Vagina (tissue), 2 donors: ENCODE results near the gene SUMO3.

Experiments
- POLR2A ChIP-seq, 2 donors: fragments of 450-650 bp; IDR thresholded peaks; one replicate each; pipeline ENCODE4 v1.6.1; 2017; ENCODE audit warnings: antibody characterized with exemption in 2 of 2, mild to moderate bottlenecking in 2 of 2, moderate library complexity in 2 of 2
- TF ChIP-seq, protein P1 (sequence below), 3 experiments: fragments of 450-650 bp in 2 of 3; fragments of 200-600 bp in 1 of 3; sonication (generic) in 1 of 3; IDR thresholded peaks; one replicate each; pipeline ENCODE4 v1.5.1; 2017 to 2019; ENCODE audit warnings: antibody characterized with exemption in 3 of 3, mild to moderate bottlenecking in 2 of 3, moderate library complexity in 2 of 3

- TF ChIP-seq, protein P1, sequence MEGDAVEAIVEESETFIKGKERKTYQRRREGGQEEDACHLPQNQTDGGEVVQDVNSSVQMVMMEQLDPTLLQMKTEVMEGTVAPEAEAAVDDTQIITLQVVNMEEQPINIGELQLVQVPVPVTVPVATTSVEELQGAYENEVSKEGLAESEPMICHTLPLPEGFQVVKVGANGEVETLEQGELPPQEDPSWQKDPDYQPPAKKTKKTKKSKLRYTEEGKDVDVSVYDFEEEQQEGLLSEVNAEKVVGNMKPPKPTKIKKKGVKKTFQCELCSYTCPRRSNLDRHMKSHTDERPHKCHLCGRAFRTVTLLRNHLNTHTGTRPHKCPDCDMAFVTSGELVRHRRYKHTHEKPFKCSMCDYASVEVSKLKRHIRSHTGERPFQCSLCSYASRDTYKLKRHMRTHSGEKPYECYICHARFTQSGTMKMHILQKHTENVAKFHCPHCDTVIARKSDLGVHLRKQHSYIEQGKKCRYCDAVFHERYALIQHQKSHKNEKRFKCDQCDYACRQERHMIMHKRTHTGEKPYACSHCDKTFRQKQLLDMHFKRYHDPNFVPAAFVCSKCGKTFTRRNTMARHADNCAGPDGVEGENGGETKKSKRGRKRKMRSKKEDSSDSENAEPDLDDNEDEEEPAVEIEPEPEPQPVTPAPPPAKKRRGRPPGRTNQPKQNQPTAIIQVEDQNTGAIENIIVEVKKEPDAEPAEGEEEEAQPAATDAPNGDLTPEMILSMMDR (IDR thresholded peaks at IDR 0.05), result no peak
- no peak for TF ChIP-seq POLR2A (IDR thresholded peaks at IDR 0.05)
Observed at GRCh38 chr21:44815852-44816628, 1.8 kb downstream of the SUMO3 start.
